Ishikawa (cell line): Measurements from ENCODE around the gene ABL1.

Source experiments
- EP300 ChIP-seq: IDR thresholded peaks from 2 replicates; pipeline ENCODE4 v1.6.1; 2012; ENCODE audit warnings: borderline replicate concordance
- RAD21 ChIP-seq: IDR thresholded peaks from 2 replicates; pipeline ENCODE4 v1.6.1; 2012; ENCODE audit warnings: low read depth
- TAF1 ChIP-seq: IDR thresholded peaks from 2 replicates; pipeline ENCODE4 v1.6.1; 2012; ENCODE audit warnings: low read depth, mild to moderate bottlenecking
- TF ChIP-seq, protein P1 (sequence below): IDR thresholded peaks from 2 replicates; pipeline ENCODE4 v1.6.1; 2012

DNA sequence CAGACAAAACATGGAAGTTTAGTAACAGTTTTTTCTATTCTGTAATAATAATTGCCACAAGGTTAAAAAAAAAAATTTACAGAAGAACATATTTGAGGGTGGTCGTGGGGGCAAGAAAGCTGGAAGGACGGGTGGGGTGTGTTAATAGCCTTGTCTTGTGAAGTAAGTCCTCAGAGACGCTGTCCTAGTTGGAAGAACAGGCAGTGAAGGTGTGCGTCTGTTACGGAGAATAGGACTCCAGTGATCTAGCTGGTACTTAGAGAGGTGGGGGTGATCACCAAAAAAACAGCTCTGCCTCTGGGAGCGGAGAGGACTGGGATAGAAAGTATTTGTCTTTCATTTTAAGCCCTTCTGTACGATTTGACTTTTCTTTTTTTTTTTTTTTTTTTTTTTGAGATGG is 17.7 kb downstream of the ABL1 start:
- TF ChIP-seq, protein P1, sequence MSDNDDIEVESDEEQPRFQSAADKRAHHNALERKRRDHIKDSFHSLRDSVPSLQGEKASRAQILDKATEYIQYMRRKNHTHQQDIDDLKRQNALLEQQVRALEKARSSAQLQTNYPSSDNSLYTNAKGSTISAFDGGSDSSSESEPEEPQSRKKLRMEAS = no peak
- no peak for TF ChIP-seq RAD21
- TF ChIP-seq TAF1 = no peak
- no peak for TF ChIP-seq EP300
